Measurements from ENCODE around the gene ARHGAP19.

The ARHGAP19 gene

DNA sequence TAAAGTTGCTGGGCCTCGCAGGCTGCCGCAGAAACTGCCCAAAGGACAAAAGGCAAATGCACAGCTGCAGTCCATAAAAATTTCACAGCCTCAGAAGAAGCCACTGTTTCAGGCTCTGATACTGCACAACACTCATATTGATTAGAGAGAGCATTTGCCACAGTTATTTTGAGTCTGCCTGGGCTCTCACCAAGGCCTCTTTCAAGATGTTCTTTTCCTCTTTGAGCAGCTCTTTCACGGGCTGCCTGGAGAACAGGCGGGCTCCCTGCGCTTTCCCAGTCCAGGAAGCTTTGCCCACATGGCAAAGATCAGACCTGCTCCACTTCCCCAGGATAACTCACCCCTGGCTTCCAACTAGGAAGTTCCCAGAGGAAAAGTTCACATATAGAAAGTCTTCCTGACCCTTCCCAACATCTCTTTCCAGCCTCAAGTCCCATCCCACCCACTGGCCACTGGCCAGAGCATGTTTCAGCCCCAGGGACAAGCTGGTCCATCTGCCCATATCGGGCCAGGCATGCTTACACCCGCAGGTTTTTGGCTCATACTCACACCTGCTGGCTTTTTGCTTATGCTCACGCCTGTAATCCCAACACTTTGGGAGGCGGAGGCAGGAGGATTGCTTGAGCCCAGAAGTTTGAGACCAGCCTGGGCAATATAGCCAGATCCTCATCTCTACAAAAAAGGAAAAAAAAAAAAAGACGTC is 110.0 kb downstream of the ARHGAP19 start:
- no peaks in the 10 kb centered on the region for H3K27me3 Mint-ChIP-seq
- peaks cover 17% of the 10 kb centered on the region for H3K4me1 Mint-ChIP-seq
- ATAC-seq, result no peak
- H3K27ac Mint-ChIP-seq, result no peak overlapping the region
- H3K9me3 Mint-ChIP-seq, result no peaks in the 10 kb centered on the region
- no peak overlapping the region for H3K4me3 Mint-ChIP-seq
- no peak for DNase-seq

DNA sequence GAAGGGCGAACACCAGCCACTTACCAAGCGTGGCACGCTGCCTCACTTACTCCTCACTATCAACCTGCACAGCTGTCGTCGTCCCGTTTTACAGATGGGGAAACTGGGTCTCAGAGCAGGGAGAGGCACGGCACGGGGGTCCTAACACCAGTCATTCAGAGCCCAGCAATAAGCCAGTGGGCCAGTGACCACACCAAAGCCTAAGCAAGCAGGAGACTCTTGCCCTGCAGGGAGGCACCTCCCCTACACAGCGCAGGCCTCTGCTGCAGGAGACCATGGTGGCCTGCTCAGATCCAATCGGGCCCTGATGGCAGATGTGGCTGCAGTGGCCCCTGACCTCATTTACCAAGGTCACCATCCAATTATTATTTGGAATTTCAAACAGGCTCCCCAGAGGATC is 111.5 kb downstream of the ARHGAP19 start:
- peaks cover 11% of the 10 kb centered on the region for H3K4me1 Mint-ChIP-seq
- no peaks in the 10 kb centered on the region for H3K9me3 Mint-ChIP-seq
- H3K27me3 Mint-ChIP-seq, result no peaks in the 10 kb centered on the region
- DNase-seq (no peak), ATAC-seq (no peak)
- H3K27ac Mint-ChIP-seq, result no peak overlapping the region
- no peak overlapping the region for H3K4me3 Mint-ChIP-seq

DNA sequence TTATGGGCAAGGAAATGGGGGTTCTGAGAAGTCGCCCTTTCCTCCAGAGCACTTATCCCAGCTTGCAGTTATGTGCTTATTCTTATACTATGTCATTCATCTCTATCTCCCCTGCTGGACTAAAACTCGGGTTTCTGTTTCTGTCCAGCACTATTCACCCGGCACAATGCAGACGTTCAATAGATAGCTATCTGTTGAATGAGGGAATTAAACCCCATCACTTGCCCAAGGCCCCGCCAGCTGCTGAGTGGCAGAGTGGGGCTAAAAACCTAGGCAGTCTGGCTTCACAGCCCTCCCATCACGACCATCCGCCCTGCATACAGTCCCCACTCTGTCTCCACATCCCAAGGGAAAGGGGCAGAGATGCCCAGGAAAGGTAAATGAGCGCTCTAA is 112.1 kb downstream of the ARHGAP19 start:
- Mint-ChIP-seq H3K4me3 (no peak overlapping the region), H3K9me3 (no peaks in the 10 kb centered on the region), H3K27ac (no peak overlapping the region), H3K4me1 (peaks cover 11% of the 10 kb centered on the region), H3K27me3 (no peaks in the 10 kb centered on the region)
- DNase-seq (no peak), ATAC-seq (no peak)

DNA sequence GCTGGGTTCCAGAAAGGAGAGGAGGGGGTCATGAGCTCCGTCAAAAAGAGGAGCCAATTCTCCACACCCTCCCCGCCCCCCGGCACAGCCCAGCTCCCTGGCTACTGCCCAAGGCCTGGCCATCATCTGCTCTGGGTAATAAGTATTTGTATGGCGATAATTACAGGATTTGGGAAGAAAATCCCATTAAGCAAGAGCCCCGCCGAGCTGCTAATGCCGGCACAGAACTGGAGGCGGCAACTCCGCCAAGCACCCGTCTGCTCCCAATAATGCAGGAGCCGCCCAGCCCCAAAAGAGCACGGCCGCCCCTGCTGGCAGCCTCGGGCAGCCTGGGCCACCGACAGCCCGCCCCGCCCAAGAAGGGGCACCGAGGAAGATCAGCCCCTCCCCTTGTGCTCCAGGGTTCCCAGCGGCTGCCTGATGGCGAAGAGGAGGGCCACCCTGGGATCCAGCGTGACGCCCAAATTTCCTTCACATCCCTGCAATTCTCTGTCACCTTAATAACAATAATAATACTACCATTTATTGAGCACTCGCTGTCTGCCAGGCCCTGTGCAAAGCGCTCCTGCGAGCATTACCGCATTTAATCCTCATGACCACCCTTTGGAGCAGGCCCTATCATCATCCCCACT is 112.6 kb downstream of the ARHGAP19 start:
- H3K4me3 Mint-ChIP-seq, result no peak overlapping the region
- H3K4me1 Mint-ChIP-seq, result peaks cover 7% of the 10 kb centered on the region
- ATAC-seq, result no peak

DNA sequence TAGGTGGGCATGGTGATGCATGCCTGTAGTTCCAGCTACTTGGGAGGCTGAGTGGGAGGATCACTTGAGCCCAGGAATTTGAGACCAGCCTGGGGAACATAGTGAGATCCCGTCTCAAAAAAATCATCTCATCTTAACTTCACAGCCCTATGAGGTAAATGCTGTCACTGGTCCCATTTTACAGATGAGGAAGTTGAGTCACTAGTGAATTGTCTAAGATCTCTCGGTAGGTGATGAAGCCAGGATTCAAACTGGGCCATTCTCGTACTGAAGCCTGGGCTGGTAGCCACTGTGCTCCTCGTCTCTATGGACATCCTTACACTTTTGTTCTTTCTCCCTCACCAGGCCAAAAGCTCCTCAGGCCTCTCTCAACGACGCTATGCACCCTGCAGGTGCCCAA is 113.1 kb downstream of the ARHGAP19 start:
- no peak for ATAC-seq
- no peak overlapping the region for H3K27ac Mint-ChIP-seq

More for the DNA sequence above, 112.6 kb downstream of the ARHGAP19 start:
- no peak for DNase-seq
- no peaks in the 10 kb centered on the region for H3K9me3 Mint-ChIP-seq
- no peaks in the 10 kb centered on the region for H3K27me3 Mint-ChIP-seq
- no peak overlapping the region for H3K27ac Mint-ChIP-seq

DNA sequence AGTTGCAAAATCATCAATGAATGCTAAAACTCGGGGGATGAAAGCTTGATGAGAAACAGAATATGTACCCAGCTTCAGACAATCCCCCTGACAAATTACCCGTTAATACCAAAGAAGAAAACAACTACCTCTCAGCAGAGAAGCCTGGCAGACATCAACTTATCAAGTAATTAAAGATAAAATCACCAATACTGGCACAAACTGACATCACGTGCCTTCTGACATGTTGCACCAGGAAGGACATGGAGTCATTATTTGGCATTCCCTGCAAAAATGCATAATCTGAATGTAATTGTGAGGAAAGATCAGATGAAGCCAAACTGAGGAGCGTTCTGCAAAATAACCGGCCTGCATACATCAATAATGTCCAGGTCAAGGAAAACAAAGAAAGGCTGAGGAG is 114.4 kb downstream of the ARHGAP19 start:
- Mint-ChIP-seq H3K27me3 (no peaks in the 10 kb centered on the region), H3K27ac (no peak overlapping the region)

More for the DNA sequence above, 113.1 kb downstream of the ARHGAP19 start:
- Mint-ChIP-seq H3K27me3 (no peaks in the 10 kb centered on the region), H3K4me3 (no peak overlapping the region), H3K4me1 (peaks cover 4% of the 10 kb centered on the region), H3K9me3 (no peaks in the 10 kb centered on the region)
- no peak for DNase-seq

DNA sequence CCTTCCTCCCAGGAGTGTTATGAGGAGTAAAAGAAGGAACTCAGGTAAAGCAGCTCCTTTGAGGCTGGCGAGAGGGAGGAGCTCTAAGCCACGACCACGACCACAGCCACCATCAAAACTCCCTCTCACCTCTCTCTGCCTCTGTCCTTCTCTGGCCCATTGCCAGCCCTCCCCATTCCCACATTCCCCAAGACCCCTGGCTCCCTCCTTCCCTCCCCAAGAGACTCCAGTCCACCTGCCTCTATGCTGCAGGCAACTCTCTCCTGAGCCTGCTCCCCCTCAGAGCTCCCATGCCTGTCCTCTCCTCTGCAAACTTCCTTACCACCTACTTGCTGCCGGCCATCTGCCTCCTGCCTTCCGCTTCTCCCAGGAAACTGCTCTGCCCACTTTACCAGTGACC is 116.2 kb downstream of the ARHGAP19 start:
- ATAC-seq (no peak), DNase-seq (no peak)
- Mint-ChIP-seq H3K27ac (no peak overlapping the region), H3K4me3 (no peak overlapping the region), H3K27me3 (peaks cover 10% of the 10 kb centered on the region), H3K9me3 (no peaks in the 10 kb centered on the region), H3K4me1 (peaks cover 4% of the 10 kb centered on the region)

More for the DNA sequence above, 114.4 kb downstream of the ARHGAP19 start:
- no peak overlapping the region for H3K4me3 Mint-ChIP-seq
- H3K4me1 Mint-ChIP-seq, result peaks cover 4% of the 10 kb centered on the region
- no peak for ATAC-seq
- DNase-seq, result no peak
- H3K9me3 Mint-ChIP-seq, result no peaks in the 10 kb centered on the region

DNA sequence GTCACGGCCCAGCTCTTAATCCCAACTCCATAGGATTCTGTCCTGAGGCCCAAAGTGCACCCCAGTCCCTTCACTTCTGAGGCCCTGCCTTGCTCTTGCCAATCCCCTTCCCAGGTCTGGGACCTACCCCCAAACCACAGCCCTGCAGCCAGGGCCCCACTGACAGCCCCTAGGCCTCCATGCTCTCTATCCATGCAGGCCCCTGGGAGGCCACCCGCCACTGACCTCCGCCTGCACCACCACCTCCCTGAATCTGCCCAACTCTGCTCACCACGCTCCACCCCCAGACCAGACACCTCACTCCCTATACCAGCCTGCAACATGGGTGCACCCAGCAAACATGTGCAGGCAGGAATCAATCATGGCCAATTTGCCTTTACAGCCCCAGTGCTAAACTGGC is 116.9 kb downstream of the ARHGAP19 start:
- Mint-ChIP-seq H3K27me3 (peaks cover 15% of the 10 kb centered on the region), H3K4me3 (no peak overlapping the region), H3K27ac (no peak overlapping the region), H3K9me3 (no peaks in the 10 kb centered on the region), H3K4me1 (peaks cover 4% of the 10 kb centered on the region)
- no peak for ATAC-seq
- no peak for DNase-seq

DNA sequence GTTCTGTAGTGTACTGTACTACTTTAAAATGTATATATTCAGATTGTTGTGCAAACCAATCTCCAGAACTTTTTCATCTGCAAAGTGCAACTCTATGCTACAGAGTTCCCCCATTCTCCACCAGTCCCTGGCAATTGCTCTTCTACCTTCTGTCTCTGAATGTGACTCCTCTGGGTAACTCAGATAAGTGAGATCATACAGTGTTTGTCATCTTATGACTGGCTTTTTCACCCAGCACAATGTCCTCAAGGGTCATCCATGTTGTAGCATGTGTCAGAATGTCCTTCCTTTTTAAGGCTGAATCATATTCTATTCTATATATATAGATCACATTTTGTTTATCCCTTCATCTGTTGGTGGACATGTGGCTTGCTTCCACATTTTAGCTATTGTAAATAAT is 117.5 kb downstream of the ARHGAP19 start:
- Mint-ChIP-seq H3K4me3 (no peak overlapping the region), H3K9me3 (no peaks in the 10 kb centered on the region), H3K27ac (no peak overlapping the region), H3K4me1 (peaks cover 4% of the 10 kb centered on the region), H3K27me3 (peaks cover 21% of the 10 kb centered on the region)
- DNase-seq (no peak), ATAC-seq (no peak)

DNA sequence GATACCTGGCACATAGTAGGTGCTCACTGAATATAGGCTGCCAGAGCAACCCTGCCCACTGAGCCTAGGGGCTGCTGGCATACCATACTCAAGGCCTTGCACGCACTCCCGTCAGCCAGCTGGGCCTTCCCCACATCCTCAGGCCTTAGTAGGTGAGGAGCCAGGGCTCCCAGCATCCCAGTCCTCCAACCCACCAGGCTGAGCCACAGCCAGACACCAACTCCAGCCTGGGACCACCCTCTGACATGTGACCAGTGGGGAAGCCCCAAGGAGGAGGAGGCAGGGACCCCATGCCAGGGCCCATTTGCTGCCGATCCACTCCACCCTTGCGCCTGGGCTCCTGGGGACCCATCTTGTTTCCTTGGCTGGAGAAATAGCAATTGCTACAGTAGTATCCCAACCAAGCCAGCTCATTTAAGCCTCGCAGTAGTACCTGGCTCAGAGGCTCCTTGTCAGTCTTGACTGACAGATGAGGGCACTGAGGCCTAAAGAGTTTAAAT is 118.1 kb downstream of the ARHGAP19 start:
- H3K4me3 Mint-ChIP-seq, result no peak overlapping the region
- DNase-seq, result no peak
- peaks cover 28% of the 10 kb centered on the region for H3K27me3 Mint-ChIP-seq
- H3K27ac Mint-ChIP-seq, result no peak overlapping the region
- no peak for ATAC-seq
- H3K9me3 Mint-ChIP-seq, result no peaks in the 10 kb centered on the region
- H3K4me1 Mint-ChIP-seq, result peaks cover 4% of the 10 kb centered on the region

DNA sequence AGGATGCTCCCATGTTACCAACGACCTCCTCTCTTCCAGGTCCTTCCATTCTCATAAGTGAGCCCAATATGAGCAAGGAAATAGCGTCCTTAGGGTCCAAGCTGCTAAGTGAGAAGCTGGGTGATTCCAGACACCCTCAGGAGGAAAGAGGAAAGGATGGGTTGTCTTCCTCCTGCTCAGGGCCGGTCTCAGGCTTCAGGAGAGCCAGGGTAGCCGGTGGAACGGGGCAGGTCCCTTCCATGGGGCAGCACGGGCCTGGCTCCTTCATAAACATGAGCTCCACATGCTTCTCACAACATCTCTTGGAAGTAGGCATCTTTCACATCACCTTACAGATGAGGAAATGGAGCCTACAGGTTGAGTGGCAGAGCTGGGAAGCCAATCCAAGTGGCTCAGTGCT is 119.4 kb downstream of the ARHGAP19 start:
- Mint-ChIP-seq H3K4me1 (peaks cover 4% of the 10 kb centered on the region), H3K27ac (no peak overlapping the region), H3K4me3 (no peak overlapping the region), H3K27me3 (peaks cover 34% of the 10 kb centered on the region), H3K9me3 (no peaks in the 10 kb centered on the region)
- ATAC-seq, result no peak
- no peak for DNase-seq
